Mammary epithelial cell (primary cell): ENCODE data around the gene CSMD2.

ENCODE experiments used
- CTCF ChIP-seq, 2 donors: IDR thresholded peaks in 1 of 2; conservative IDR thresholded peaks in 1 of 2; 2 replicates each; pipeline ENCODE4 v1.5.1; 2011 to 2012; ENCODE audit warnings: inconsistent platforms in 2 of 2, low read length in 2 of 2, mild to moderate bottlenecking in 2 of 2, control low read depth in 1 of 2, low read depth in 1 of 2; ENCODE audit not compliant: insufficient read depth in 1 of 2; ENCODE audit errors: extremely low read depth in 1 of 2
- EZH2 ChIP-seq: IDR thresholded peaks from 2 replicates; pipeline ENCODE4 v1.6.1; 2012; ENCODE audit warnings: low read length, inconsistent platforms, borderline replicate concordance

- TF ChIP-seq CTCF (conservative IDR thresholded peaks at IDR 0.05 in 1 of 2, IDR thresholded peaks at IDR 0.05 in 1 of 2; ENCODE audit: extremely low read depth in 1 of 2, insufficient read depth in 1 of 2, low read depth in 1 of 2, low read length in 2 of 2) (no peak), EZH2 (no peak)
These were observed 176.9 kb downstream of the CSMD2 start for GRCh38 chr1:33988161-33988560.
